ENCODE measurements around the gene MEF2A. TPM values are rescaled to one million over a fixed set of nuclear protein-coding genes. Genes with fewer than 3 reads are reported as not detected.
"Not testable (repeated sequence)": the region's sequence is repeated elsewhere in the genome, so short reads cannot be mapped to it uniquely, and the experiment has no call there.

MEF2A gene
- 20.7 TPM for total RNA-seq

GRCh38 chr15:99565299-99566156 lies at the start of gene MEF2A:
Gene MEF2A (plus strand): TSS chr15:99565984. CDS start chr15:99633120, 67,136 bp downstream.
- peak; percentile 95 for DNase-seq (ENCODE audit: low spot score)
- ATAC-seq, result peak; percentile 79

- ATAC-seq, result no peak
- no peak for DNase-seq (ENCODE audit: low spot score)
Observed at GRCh38 chr15:99518191-99518590, 47.6 kb upstream of the MEF2A start.

GRCh38 chr15:99519366-99519765 lies 46.4 kb upstream of the MEF2A start:
- not testable (repeated sequence) for ATAC-seq

GRCh38 chr15:99522288-99522687 lies 43.5 kb upstream of the MEF2A start:
- ATAC-seq (no peak), DNase-seq (ENCODE audit: low spot score) (no peak)

More at GRCh38 chr15:99519366-99519765, 46.4 kb upstream of the MEF2A start:
- not testable (repeated sequence) for DNase-seq (ENCODE audit: low spot score)

- no peak for DNase-seq (ENCODE audit: low spot score)
- no peak for ATAC-seq
Observed at GRCh38 chr15:99526176-99526575, 39.6 kb upstream of the MEF2A start.

- ATAC-seq (no peak), DNase-seq (ENCODE audit: low spot score) (no peak)
Observed at GRCh38 chr15:99526671-99527070, 39.1 kb upstream of the MEF2A start.

- DNase-seq (ENCODE audit: low spot score) (no peak), ATAC-seq (no peak)
Observed at GRCh38 chr15:99536422-99537040, 29.3 kb upstream of the MEF2A start.

- ATAC-seq (no peak), DNase-seq (ENCODE audit: low spot score) (no peak)
Observed at GRCh38 chr15:99537344-99537743, 28.4 kb upstream of the MEF2A start.

GRCh38 chr15:99538261-99538660 lies 27.5 kb upstream of the MEF2A start:
- DNase-seq (ENCODE audit: low spot score) (no peak), ATAC-seq (no peak)

GRCh38 chr15:99542828-99543227 lies 23.0 kb upstream of the MEF2A start:
- ATAC-seq (no peak), DNase-seq (ENCODE audit: low spot score) (no peak)

- no peak for DNase-seq (ENCODE audit: low spot score)
- ATAC-seq, result no peak
Observed at GRCh38 chr15:99545605-99546004, 20.2 kb upstream of the MEF2A start.

- ATAC-seq (no peak), DNase-seq (ENCODE audit: low spot score) (no peak)
Observed at GRCh38 chr15:99546441-99547100, 19.2 kb upstream of the MEF2A start.

- no peak for DNase-seq (ENCODE audit: low spot score)
- no peak for ATAC-seq
Observed at GRCh38 chr15:99547517-99547916, 18.3 kb upstream of the MEF2A start.

- DNase-seq (ENCODE audit: low spot score), result no peak
- no peak for ATAC-seq
Observed at GRCh38 chr15:99550077-99550476, 15.7 kb upstream of the MEF2A start.

GRCh38 chr15:99552111-99552510 lies 13.7 kb upstream of the MEF2A start:
- DNase-seq (ENCODE audit: low spot score) (no peak), ATAC-seq (no peak)

- DNase-seq (ENCODE audit: low spot score) (no peak), ATAC-seq (peak; percentile 29)
Observed at GRCh38 chr15:99554880-99555488, 10.8 kb upstream of the MEF2A start.

GRCh38 chr15:99556011-99556410 lies 9.8 kb upstream of the MEF2A start:
- DNase-seq (ENCODE audit: low spot score), result no peak
- ATAC-seq, result no peak

- no peak for DNase-seq (ENCODE audit: low spot score)
- ATAC-seq, result no peak
Observed at GRCh38 chr15:99556578-99556977, 9.2 kb upstream of the MEF2A start.

GRCh38 chr15:99558084-99558483 lies 7.7 kb upstream of the MEF2A start:
- no peak for ATAC-seq

GRCh38 chr15:99558571-99558970 lies 7.2 kb upstream of the MEF2A start:
- no peak for DNase-seq (ENCODE audit: low spot score)
- no peak for ATAC-seq

More at GRCh38 chr15:99558084-99558483, 7.7 kb upstream of the MEF2A start:
- DNase-seq (ENCODE audit: low spot score), result no peak

All from left lobe of liver (tissue), 2 donors.